HEK293 (cell line): Measurements from ENCODE around the gene EFCAB5.

Source experiments
- GLI4 ChIP-seq: fragments of 450-650 bp; formaldehyde crosslinking; IDR thresholded peaks from 2 replicates; pipeline ENCODE4 v1.5.1; 2016; ENCODE audit warnings: missing biosample characterization, missing genetic modification characterization
- HOXC10 ChIP-seq: sonication (generic); formaldehyde crosslinking; IDR thresholded peaks from 2 replicates; pipeline ENCODE4 v1.8.1; 2023; ENCODE audit warnings: mild to moderate bottlenecking, missing genetic modification reagents
- KLF16 ChIP-seq: fragments of 450-650 bp; formaldehyde crosslinking; IDR thresholded peaks from 2 replicates; pipeline ENCODE4 v1.5.1; 2017; ENCODE audit warnings: missing biosample characterization, missing genetic modification characterization
- OSR2 ChIP-seq: fragments of 450-650 bp; formaldehyde crosslinking; IDR thresholded peaks from 2 replicates; pipeline ENCODE4 v1.5.1; 2016; ENCODE audit warnings: missing biosample characterization, missing genetic modification characterization
- PRDM2 ChIP-seq: fragments of 450-650 bp; formaldehyde crosslinking; IDR thresholded peaks from 2 replicates; pipeline ENCODE4 v1.5.1; 2016; ENCODE audit warnings: missing biosample characterization, missing genetic modification characterization, borderline replicate concordance
- PRDM6 ChIP-seq: fragments of 450-650 bp; formaldehyde crosslinking; IDR thresholded peaks from 2 replicates; pipeline ENCODE4 v1.5.1; 2017; ENCODE audit warnings: missing biosample characterization, missing genetic modification characterization
- SP2 ChIP-seq: fragments of 450-650 bp; formaldehyde crosslinking; IDR thresholded peaks from 2 replicates; pipeline ENCODE4 v1.5.1; 2016; ENCODE audit warnings: missing biosample characterization, missing genetic modification characterization
- YY1 ChIP-seq: fragments of 450-650 bp; formaldehyde crosslinking; IDR thresholded peaks from 2 replicates; pipeline ENCODE4 v1.5.1; 2018; ENCODE audit warnings: missing biosample characterization, missing genetic modification characterization
- ZEB2 ChIP-seq: fragments of 450-650 bp; formaldehyde crosslinking; IDR thresholded peaks from 2 replicates; pipeline ENCODE4 v1.5.1; 2016; ENCODE audit warnings: missing biosample characterization, missing genetic modification characterization
- ZFP69B ChIP-seq: fragments of 450-650 bp; formaldehyde crosslinking; IDR thresholded peaks from 2 replicates; pipeline ENCODE4 v1.5.1; 2016; ENCODE audit warnings: missing biosample characterization, missing genetic modification characterization
- ZNF148 ChIP-seq: fragments of 450-650 bp; formaldehyde crosslinking; IDR thresholded peaks from 2 replicates; pipeline ENCODE4 v1.5.0; 2017; ENCODE audit warnings: missing biosample characterization, missing genetic modification characterization, borderline replicate concordance
- ZNF174 ChIP-seq: fragments of 450-650 bp; formaldehyde crosslinking; IDR thresholded peaks from 2 replicates; pipeline ENCODE4 v1.5.0; 2017; ENCODE audit warnings: missing biosample characterization, mild to moderate bottlenecking, missing genetic modification characterization
- ZNF214 ChIP-seq: fragments of 450-650 bp; formaldehyde crosslinking; IDR thresholded peaks from 2 replicates; pipeline ENCODE4 v1.5.1; 2017; ENCODE audit warnings: missing biosample characterization, mild to moderate bottlenecking, missing genetic modification characterization, borderline replicate concordance
- ZNF302 ChIP-seq: fragments of 450-650 bp; formaldehyde crosslinking; IDR thresholded peaks from 2 replicates; pipeline ENCODE4 v1.5.1; 2016; ENCODE audit warnings: missing biosample characterization, missing genetic modification characterization, low read depth
- ZNF513 ChIP-seq: fragments of 450-650 bp; IDR thresholded peaks from 2 replicates; pipeline ENCODE4 v1.5.1; 2018; ENCODE audit warnings: missing biosample characterization, missing genetic modification characterization
- ZNF518A ChIP-seq: fragments of 450-650 bp; formaldehyde crosslinking; conservative IDR thresholded peaks from 2 replicates; pipeline ENCODE4 v1.5.1; 2016; ENCODE audit warnings: low read depth, missing biosample characterization, missing genetic modification characterization
- ZNF677 ChIP-seq: fragments of 450-650 bp; IDR thresholded peaks from 2 replicates; pipeline ENCODE4 v1.5.0; 2018; ENCODE audit warnings: missing biosample characterization, mild to moderate bottlenecking, missing genetic modification characterization, moderate library complexity
- ZNF704 ChIP-seq: fragments of 450-650 bp; formaldehyde crosslinking; IDR thresholded peaks from 2 replicates; pipeline ENCODE4 v1.5.1; 2016; ENCODE audit warnings: missing biosample characterization, missing genetic modification characterization
- ZNF837 ChIP-seq: fragments of 450-650 bp; formaldehyde crosslinking; IDR thresholded peaks from 2 replicates; pipeline ENCODE4 v1.5.1; 2016; ENCODE audit warnings: missing biosample characterization, missing genetic modification characterization

The EFCAB5 gene

GRCh38 chr17:29929533-29930408 is 11.7 kb upstream of the EFCAB5 start, which contains the start of gene SSH2 (continued):
- TF ChIP-seq ZNF518A (no peak), ZNF513 (no peak), ZNF174 (no peak), ZEB2 (tag by site-specific recombination) (peak; percentile 63), ZNF148 (tag by site-specific recombination) (no peak), ZNF302 (tag by site-specific recombination) (no peak), PRDM2 (tag by site-specific recombination) (no peak), PRDM6 (no peak), OSR2 (peak; percentile 62), GLI4 (peak; percentile 25; the same call in 1 of the 2 replicates), ZNF677 (tag by site-specific recombination) (no peak), KLF16 (tag by site-specific recombination) (peak; percentile 57; the same call in 1 of the 2 replicates), HOXC10 (CRISPR knock-in tag) (0 out of 2 replicates have a peak, but pooled peaks have one; percentile 79), YY1 (tag by site-specific recombination) (no peak), ZNF704 (tag by site-specific recombination) (no peak), ZFP69B (tag by site-specific recombination) (peak; percentile 67), SP2 (tag by site-specific recombination) (peak; percentile 62), ZNF837 (tag by site-specific recombination) (no peak), ZNF214 (tag by site-specific recombination) (no peak)
